Endothelial cell of umbilical vein (primary cell): ENCODE data around the gene GPR107. TPM values are rescaled to one million over a fixed set of nuclear protein-coding genes. Genes with fewer than 3 reads are reported as not detected.

Experiments
- BruUV-seq: library from RNA; stranded (reverse); fragments of 400-500 nt; replicated peaks from 2 replicates; lab custom pipeline; 2021; lab: Mats Ljungman, UMichigan
- CTCF ChIA-PET: fragments of 300-600, 350-600 bp; sonication (Branson Sonifier 250); formaldehyde crosslinking; loops from one replicate; lab custom pipeline; 2021; ENCODE audit warnings: antibody characterized with exemption, inconsistent platforms; lab: Charles Lee
- POLR2A ChIA-PET: fragments of 300-600, 350-600 bp; sonication (Branson Sonifier 250); formaldehyde crosslinking; loops from one replicate; lab custom pipeline; 2021; ENCODE audit warnings: antibody characterized with exemption, inconsistent platforms; lab: Charles Lee
- DNase-seq: peaks from one replicate; pipeline ENCODE4 v3.0.0-alpha.2; 2011; ENCODE audit warnings: low read depth, low spot score
- FAIRE-seq: peaks from 2 replicates; lab custom pipeline; 2011; peaks lifted over from hg19 to GRCh38; lab: Jason Lieb, UNC
- H2AFZ ChIP-seq: 2 replicates; pipeline ENCODE4 v1.6.0; 2012; ENCODE audit warnings: low read depth, low read length, control low read depth, inconsistent platforms
- H3K27ac ChIP-seq: 2 replicates; pipeline ENCODE4 v1.5.1; 2011; ENCODE audit warnings: low read depth, mild to moderate bottlenecking, control low read depth, low read length, moderate library complexity; ENCODE audit not compliant: insufficient read depth
- H3K27me3 ChIP-seq, 2 experiments: 2 replicates each; pipeline versions ENCODE4 v1.6.0 to v1.6.1; 2011; ENCODE audit warnings: low read length in 2 of 2, mixed read lengths in 1 of 2; ENCODE audit not compliant: control insufficient read depth in 2 of 2, insufficient read depth in 2 of 2
- H3K36me3 ChIP-seq, 2 experiments: 2 replicates in 1 of 2; 3 replicates in 1 of 2; pipeline ENCODE4 v1.5.1; 2011; ENCODE audit warnings: low read length in 2 of 2, mild to moderate bottlenecking in 1 of 2, moderate library complexity in 1 of 2; ENCODE audit not compliant: control insufficient read depth in 2 of 2, insufficient read depth in 2 of 2; ENCODE audit errors: extremely low read depth in 1 of 2
- H3K4me1 ChIP-seq: 3 replicates; pipeline ENCODE4 v1.5.1; 2011; ENCODE audit warnings: mild to moderate bottlenecking, low read length; ENCODE audit not compliant: control insufficient read depth, insufficient read depth; ENCODE audit errors: extremely low read depth
- H3K4me2 ChIP-seq: 2 replicates; pipeline ENCODE4 v1.6.1; 2011; ENCODE audit warnings: low read length, control low read depth, mixed read lengths; ENCODE audit not compliant: insufficient read depth
- H3K4me3 ChIP-seq, 3 experiments: fragments of 200-600 bp in 1 of 3; sonication (generic), shearing (Covaris generic) in 1 of 3; replicated peaks in 1 of 3; 2 replicates each; pipeline ENCODE4 v1.5.1; 2011 to 2016; ENCODE audit warnings: control low read depth in 3 of 3, low read length in 3 of 3, mild to moderate bottlenecking in 2 of 3, inconsistent platforms in 1 of 3, low read depth in 1 of 3, moderate library complexity in 1 of 3; ENCODE audit not compliant: insufficient read depth in 1 of 3
- H3K79me2 ChIP-seq: 2 replicates; pipeline ENCODE4 v1.6.0; 2012; ENCODE audit warnings: low read length, inconsistent platforms; ENCODE audit not compliant: control insufficient read depth, insufficient read depth
- H3K9ac ChIP-seq: replicated peaks from 2 replicates; pipeline ENCODE3; 2011; ENCODE audit warnings: low read length, control low read depth; ENCODE audit not compliant: insufficient read depth; ENCODE audit errors: extremely low read depth
- H3K9me1 ChIP-seq: replicated peaks from 3 replicates; pipeline ENCODE4 v1.6.0; 2011; ENCODE audit warnings: mild to moderate bottlenecking, low read length; ENCODE audit not compliant: control insufficient read depth, insufficient read depth; ENCODE audit errors: extremely low read depth
- H3K9me3 ChIP-seq: replicated peaks from 2 replicates; pipeline ENCODE4 v1.5.1; 2012; ENCODE audit warnings: low read length, inconsistent platforms; ENCODE audit not compliant: control insufficient read depth, insufficient read depth
- H4K20me1 ChIP-seq: replicated peaks from 2 replicates; pipeline ENCODE3; 2011; ENCODE audit warnings: mild to moderate bottlenecking, low read length; ENCODE audit not compliant: control insufficient read depth, insufficient read depth; ENCODE audit errors: extremely low read depth
- GATA2 ChIP-seq: IDR thresholded peaks from 2 replicates; pipeline ENCODE4 v1.7.0; 2011; ENCODE audit warnings: low read depth, mild to moderate bottlenecking, moderate library complexity, mixed read lengths, low read length; ENCODE audit not compliant: insufficient read length, insufficient read depth
- dilution Hi-C: fragments of 300-500 bp; cut with MboI; formaldehyde crosslinking; loops from one replicate; pipeline ENCODE4 v1.15.0; 2019; ENCODE audit warnings: low sequenced_read_pairs; ENCODE audit not compliant: extremely low pct_ligation_motif_present
- intact Hi-C: fragments of 100-400 bp; cut with micrococcal nuclease; formaldehyde crosslinking; loops from one replicate; pipeline ENCODE4 v1.10.0; 2022
- polyA plus RNA-seq, 4 experiments: library from polyadenylated mRNA; depleted of rRNA in 3 of 4; stranded (reverse) in 3 of 4; unstranded in 1 of 4; fragments of >200 nt; gene quantifications; 2 replicates each; pipeline versions ENCODE4 v1.2.1 to v1.2.3, GENCODE V29; 2011 to 2012; ENCODE audit warnings: missing spikeins in 1 of 4
- total RNA-seq: library from RNA; stranded (reverse); gene quantifications from 2 replicates; pipeline ENCODE4 v1.2.3, GENCODE V29; 2021
- TF ChIP-seq, protein P1 (sequence below): IDR thresholded peaks from 2 replicates; pipeline ENCODE4 v1.6.1; 2011; ENCODE audit not compliant: insufficient read depth, insufficient read length
- TF ChIP-seq, protein P2 (sequence below), 2 donors: IDR thresholded peaks; 1 replicate in 1 of 2; 2 replicates in 1 of 2; pipeline ENCODE4 v1.5.1; 2011; ENCODE audit warnings: low read length in 2 of 2, mild to moderate bottlenecking in 2 of 2, moderate library complexity in 2 of 2, control low read depth in 1 of 2, inconsistent platforms in 1 of 2, low read depth in 1 of 2; ENCODE audit not compliant: insufficient read depth in 1 of 2; ENCODE audit errors: extremely low read depth in 1 of 2

The GPR107 gene
- total and polyA plus RNA-seq, 2 donors (not counting 3 experiments of a cell fraction or from before 2014, with no cell fraction given), result 27.2 to 38.9 TPM

DNA sequence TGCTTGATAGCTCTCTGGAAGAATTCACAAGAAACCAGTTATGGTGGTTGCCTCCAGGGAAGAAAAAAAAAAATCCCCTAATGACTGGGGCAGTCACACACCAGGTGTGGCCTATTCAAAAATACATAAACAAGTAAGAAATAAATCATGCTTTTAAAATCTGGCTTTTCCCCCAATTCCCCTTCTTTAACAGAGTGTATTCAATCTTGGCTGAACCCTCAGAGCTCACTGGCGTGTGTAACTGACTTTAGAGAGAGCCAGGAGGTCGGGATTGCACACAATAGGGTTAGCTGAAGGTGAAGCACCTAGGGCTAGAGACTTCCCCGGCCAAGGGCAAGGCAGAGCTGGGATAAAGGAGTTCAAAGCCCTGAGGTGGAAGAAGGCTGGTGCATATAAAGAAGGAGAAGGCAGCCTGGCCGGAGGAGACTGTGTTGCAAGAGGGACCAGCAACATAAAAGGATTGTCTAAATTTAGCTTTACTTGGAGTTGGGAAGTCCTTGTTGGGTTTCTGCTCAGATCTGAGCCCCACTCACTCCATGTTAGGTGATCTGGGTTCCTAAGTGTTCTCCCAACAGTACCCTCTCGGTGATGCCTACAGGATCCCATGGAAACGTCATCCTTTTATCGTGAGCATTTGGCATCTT is 30.4 kb upstream of the GPR107 start:
- FAIRE-seq, result no peak
- Histone ChIP-seq H3K36me3 (peaks cover 0 to 2% of the 10 kb centered on the region in 2 experiments), H3K27me3 (no peaks in the 10 kb centered on the region), H3K9ac (no peak overlapping the region), H2AFZ (no peak overlapping the region), H4K20me1 (no peaks in the 10 kb centered on the region), H3K9me3 (no peaks in the 10 kb centered on the region), H3K79me2 (no peaks in the 10 kb centered on the region), H3K4me2 (no peak overlapping the region), H3K4me1 (peaks cover 3% of the 10 kb centered on the region), H3K4me3 (no peak overlapping the region), H3K9me1 (no peaks in the 10 kb centered on the region), H3K27ac (no peak overlapping the region)
- TF ChIP-seq, protein P1, sequence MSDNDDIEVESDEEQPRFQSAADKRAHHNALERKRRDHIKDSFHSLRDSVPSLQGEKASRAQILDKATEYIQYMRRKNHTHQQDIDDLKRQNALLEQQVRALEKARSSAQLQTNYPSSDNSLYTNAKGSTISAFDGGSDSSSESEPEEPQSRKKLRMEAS, result no peak
- TF ChIP-seq GATA2, result no peak
- TF ChIP-seq, protein P2, sequence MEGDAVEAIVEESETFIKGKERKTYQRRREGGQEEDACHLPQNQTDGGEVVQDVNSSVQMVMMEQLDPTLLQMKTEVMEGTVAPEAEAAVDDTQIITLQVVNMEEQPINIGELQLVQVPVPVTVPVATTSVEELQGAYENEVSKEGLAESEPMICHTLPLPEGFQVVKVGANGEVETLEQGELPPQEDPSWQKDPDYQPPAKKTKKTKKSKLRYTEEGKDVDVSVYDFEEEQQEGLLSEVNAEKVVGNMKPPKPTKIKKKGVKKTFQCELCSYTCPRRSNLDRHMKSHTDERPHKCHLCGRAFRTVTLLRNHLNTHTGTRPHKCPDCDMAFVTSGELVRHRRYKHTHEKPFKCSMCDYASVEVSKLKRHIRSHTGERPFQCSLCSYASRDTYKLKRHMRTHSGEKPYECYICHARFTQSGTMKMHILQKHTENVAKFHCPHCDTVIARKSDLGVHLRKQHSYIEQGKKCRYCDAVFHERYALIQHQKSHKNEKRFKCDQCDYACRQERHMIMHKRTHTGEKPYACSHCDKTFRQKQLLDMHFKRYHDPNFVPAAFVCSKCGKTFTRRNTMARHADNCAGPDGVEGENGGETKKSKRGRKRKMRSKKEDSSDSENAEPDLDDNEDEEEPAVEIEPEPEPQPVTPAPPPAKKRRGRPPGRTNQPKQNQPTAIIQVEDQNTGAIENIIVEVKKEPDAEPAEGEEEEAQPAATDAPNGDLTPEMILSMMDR (IDR thresholded peaks at IDR 0.05; ENCODE audit: extremely low read depth in 1 of 2, insufficient read depth in 1 of 2, low read depth in 1 of 2, low read length in 2 of 2), result no peak
- ChIA-PET CTCF (interaction anchor here (0.7 to 1.1 kb wide), 2 partner anchors 8 to 30 kb away, joined by 3 read pairs; no protein-coding TSS in a partner anchor), POLR2A (no interaction called here)
- no TSS peak for BruUV-seq
- intact Hi-C loops (no loop called here), dilution Hi-C loops (no loop called here)
- DNase-seq, result no peak
